SK-N-SH (cell line): ENCODE results near the gene RUFY2.

Source experiments
- CHD2 ChIP-seq: fragments of 150-350 bp; IDR thresholded peaks from 2 replicates; pipeline ENCODE4 v1.6.1; 2018; ENCODE audit warnings: low read length; ENCODE audit not compliant: partially characterized antibody
- EP300 ChIP-seq, 2 experiments: IDR thresholded peaks; 2 replicates each; pipeline versions ENCODE4 v1.4.0 to v1.6.1; 2012; ENCODE audit warnings: borderline replicate concordance in 1 of 2, low read depth in 1 of 2, low read length in 1 of 2
- EZH2phosphoT487 ChIP-seq: fragments of 200-600 bp; sonication (generic); IDR thresholded peaks from 2 replicates; pipeline ENCODE4 v1.6.1; 2017; ENCODE audit warnings: low read depth, mixed run types, mild to moderate bottlenecking, antibody characterized with exemption, moderate library complexity, borderline replicate concordance
- FOXM1 ChIP-seq: IDR thresholded peaks from 2 replicates; pipeline ENCODE4 v1.4.0; 2012; ENCODE audit warnings: low read depth, mild to moderate bottlenecking
- NFIC ChIP-seq: IDR thresholded peaks from 2 replicates; pipeline ENCODE4 v1.4.0; 2012; ENCODE audit warnings: borderline replicate concordance
- POLR2AphosphoS5 ChIP-seq: IDR thresholded peaks from 2 replicates; pipeline ENCODE4 v1.6.1; 2012; ENCODE audit warnings: low read depth, low read length
- TAF1 ChIP-seq: IDR thresholded peaks from 2 replicates; pipeline ENCODE4 v1.6.1; 2012; ENCODE audit warnings: low read depth, mild to moderate bottlenecking, low read length, moderate library complexity, borderline replicate concordance
- YY1 ChIP-seq: IDR thresholded peaks from 2 replicates; pipeline ENCODE4 v1.4.0; 2012; ENCODE audit warnings: low read depth, mild to moderate bottlenecking
- TF ChIP-seq, protein P1 (sequence below): fragments of 200-600 bp; sonication (generic); IDR thresholded peaks from 2 replicates; pipeline ENCODE4 v1.6.1; 2017; ENCODE audit warnings: antibody characterized with exemption, mild to moderate bottlenecking, moderate library complexity
- TF ChIP-seq, protein P2 (sequence below): IDR thresholded peaks from 2 replicates; pipeline ENCODE4 v1.4.0; 2012; ENCODE audit warnings: low read depth
- TF ChIP-seq, protein P3 (sequence below): IDR thresholded peaks from 2 replicates; pipeline ENCODE4 v1.4.0; 2012; ENCODE audit warnings: low read depth, borderline replicate concordance
- TF ChIP-seq, protein P4 (sequence below): IDR thresholded peaks from 2 replicates; pipeline ENCODE4; 2012

DNA sequence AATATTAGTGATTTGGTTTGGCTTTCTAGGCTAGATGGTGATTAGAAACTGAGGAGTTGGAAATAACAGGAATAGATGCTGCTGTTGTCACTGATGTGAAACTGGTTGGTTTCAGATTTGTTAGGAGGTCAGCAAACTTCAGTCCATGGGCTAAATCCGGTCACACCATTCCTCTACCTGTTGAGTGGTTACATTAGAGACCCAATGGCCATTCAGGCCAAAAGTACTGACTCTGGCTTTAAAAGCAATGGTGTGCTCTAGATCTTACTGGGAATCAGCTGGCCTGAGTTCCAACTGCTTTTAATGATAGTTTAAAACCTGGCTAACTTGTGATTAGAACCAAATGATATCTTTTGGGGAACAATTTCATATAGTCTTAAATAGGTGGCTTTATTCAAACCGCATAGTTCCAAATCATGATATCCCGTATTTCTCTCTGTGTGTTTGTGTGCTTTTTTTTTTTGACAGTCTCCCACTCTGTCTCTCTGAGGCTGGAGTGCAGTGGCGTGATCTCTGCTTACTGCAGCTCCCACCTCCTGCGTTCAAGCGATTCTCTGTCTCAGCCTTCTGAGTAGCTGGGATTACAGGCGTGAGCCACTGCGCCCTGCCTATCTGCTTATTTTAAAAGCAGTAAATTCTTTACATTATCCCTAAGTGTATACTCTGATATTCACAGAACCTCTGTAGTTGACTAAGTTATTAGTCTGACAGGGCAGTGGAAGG, 66.6 kb downstream of the RUFY2 start:
- TF ChIP-seq, protein P1, sequence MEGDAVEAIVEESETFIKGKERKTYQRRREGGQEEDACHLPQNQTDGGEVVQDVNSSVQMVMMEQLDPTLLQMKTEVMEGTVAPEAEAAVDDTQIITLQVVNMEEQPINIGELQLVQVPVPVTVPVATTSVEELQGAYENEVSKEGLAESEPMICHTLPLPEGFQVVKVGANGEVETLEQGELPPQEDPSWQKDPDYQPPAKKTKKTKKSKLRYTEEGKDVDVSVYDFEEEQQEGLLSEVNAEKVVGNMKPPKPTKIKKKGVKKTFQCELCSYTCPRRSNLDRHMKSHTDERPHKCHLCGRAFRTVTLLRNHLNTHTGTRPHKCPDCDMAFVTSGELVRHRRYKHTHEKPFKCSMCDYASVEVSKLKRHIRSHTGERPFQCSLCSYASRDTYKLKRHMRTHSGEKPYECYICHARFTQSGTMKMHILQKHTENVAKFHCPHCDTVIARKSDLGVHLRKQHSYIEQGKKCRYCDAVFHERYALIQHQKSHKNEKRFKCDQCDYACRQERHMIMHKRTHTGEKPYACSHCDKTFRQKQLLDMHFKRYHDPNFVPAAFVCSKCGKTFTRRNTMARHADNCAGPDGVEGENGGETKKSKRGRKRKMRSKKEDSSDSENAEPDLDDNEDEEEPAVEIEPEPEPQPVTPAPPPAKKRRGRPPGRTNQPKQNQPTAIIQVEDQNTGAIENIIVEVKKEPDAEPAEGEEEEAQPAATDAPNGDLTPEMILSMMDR, result no peak
- TF ChIP-seq, protein P2, sequence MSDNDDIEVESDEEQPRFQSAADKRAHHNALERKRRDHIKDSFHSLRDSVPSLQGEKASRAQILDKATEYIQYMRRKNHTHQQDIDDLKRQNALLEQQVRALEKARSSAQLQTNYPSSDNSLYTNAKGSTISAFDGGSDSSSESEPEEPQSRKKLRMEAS, result no peak
- TF ChIP-seq EP300 (IDR thresholded peaks at IDR 0.05; ENCODE audit: borderline replicate concordance in 1 of 2, low read depth in 1 of 2, low read length in 1 of 2), result no peak
- TF ChIP-seq YY1, result no peak
- no peak for TF ChIP-seq EZH2phosphoT487
- no peak for TF ChIP-seq TAF1
- no peak for TF ChIP-seq POLR2AphosphoS5
- TF ChIP-seq FOXM1, result no peak
- TF ChIP-seq, protein P3, sequence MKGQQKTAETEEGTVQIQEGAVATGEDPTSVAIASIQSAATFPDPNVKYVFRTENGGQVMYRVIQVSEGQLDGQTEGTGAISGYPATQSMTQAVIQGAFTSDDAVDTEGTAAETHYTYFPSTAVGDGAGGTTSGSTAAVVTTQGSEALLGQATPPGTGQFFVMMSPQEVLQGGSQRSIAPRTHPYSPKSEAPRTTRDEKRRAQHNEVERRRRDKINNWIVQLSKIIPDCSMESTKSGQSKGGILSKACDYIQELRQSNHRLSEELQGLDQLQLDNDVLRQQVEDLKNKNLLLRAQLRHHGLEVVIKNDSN, result no peak
- TF ChIP-seq CHD2, result no peak
- TF ChIP-seq, protein P4, sequence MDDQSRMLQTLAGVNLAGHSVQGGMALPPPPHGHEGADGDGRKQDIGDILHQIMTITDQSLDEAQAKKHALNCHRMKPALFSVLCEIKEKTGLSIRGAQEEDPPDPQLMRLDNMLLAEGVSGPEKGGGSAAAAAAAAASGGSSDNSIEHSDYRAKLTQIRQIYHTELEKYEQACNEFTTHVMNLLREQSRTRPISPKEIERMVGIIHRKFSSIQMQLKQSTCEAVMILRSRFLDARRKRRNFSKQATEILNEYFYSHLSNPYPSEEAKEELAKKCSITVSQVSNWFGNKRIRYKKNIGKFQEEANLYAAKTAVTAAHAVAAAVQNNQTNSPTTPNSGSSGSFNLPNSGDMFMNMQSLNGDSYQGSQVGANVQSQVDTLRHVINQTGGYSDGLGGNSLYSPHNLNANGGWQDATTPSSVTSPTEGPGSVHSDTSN, result no peak
- TF ChIP-seq NFIC, result no peak
